Esophagus squamous epithelium (tissue), 4 donors: ENCODE data around the gene BOD1.

Experiments used
- CTCF ChIP-seq, 6 experiments: fragments of 450-650 bp in 4 of 6; fragments of 200-600 bp in 2 of 6; sonication (generic) in 2 of 6; IDR thresholded peaks; one replicate each; pipeline ENCODE4 v1.5.1; 2016 to 2019; ENCODE audit warnings: antibody characterized with exemption in 6 of 6, mild to moderate bottlenecking in 4 of 6, moderate library complexity in 4 of 6
- POLR2A ChIP-seq, 4 donors: fragments of 450-650 bp; IDR thresholded peaks; one replicate each; pipeline ENCODE4 v1.6.1; 2017; ENCODE audit warnings: antibody characterized with exemption in 4 of 4, mild to moderate bottlenecking in 4 of 4, moderate library complexity in 3 of 4

GRCh38 chr5:173594061-173594460 lies 22.4 kb downstream of the BOD1 start:
- TF ChIP-seq POLR2A (IDR thresholded peaks at IDR 0.05), result no peak
- no peak for TF ChIP-seq CTCF (IDR thresholded peaks at IDR 0.05)
